Measurements from ENCODE around the gene SPATS1. TPM values are rescaled to one million over a fixed set of nuclear protein-coding genes. Genes with fewer than 3 reads are reported as not detected.
"Not testable (repeated sequence)": the region's sequence is repeated elsewhere in the genome, so short reads cannot be mapped to it uniquely, and the experiment has no call there.

SPATS1 gene
- total and polyA plus RNA-seq, 11 donors: not detected

DNA sequence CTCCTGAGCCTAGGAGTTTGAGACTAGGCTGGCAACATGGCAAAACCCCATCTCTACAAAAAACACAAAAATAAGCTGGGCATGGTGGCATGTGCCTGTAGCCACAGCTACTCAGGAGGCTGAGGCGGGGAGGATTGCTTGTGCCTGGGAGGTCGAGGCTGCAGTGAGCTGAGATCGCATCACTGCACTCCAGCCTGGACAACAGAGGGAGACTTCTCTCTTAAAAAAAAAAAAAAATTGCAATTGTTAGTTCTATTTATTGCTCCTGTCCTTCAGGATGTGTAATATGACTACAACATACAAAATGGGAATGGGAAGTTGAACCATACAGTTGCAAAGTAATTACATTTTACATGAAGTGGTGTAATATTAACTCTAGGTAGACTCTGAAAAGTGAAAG lies 21.2 kb upstream of the SPATS1 start:
- no peak overlapping the region for H3K4me3 ChIP-seq
- TF ChIP-seq CTCF (IDR thresholded peaks at IDR 0.05) (no peak), POLR2A (IDR thresholded peaks at IDR 0.05) (no peak)
- intact Hi-C loops (cut with DNase I): no loop called here
- WGBS, 4 donors: 80 to 87% (median 85%) methylated on average over 3 of the region's 3 CpGs
- no peak for DNase-seq
- ATAC-seq: no peak
- no peaks in the 10 kb centered on the region for H3K9me3 ChIP-seq
- H3K27me3 ChIP-seq: peaks cover 0 to 21% (median 3%) of the 10 kb centered on the region in 9 donors
- H3K4me1 ChIP-seq: no peaks in the 10 kb centered on the region
- no peak overlapping the region for H3K27ac ChIP-seq
- H3K36me3 ChIP-seq: no peaks in the 10 kb centered on the region

- no peak overlapping the region for H3K27ac ChIP-seq
- no peak for DNase-seq
- ATAC-seq: no peak
- H3K36me3 ChIP-seq: no peaks in the 10 kb centered on the region
- H3K27me3 ChIP-seq: peaks cover 0 to 45% (median 10%) of the 10 kb centered on the region in 9 donors
- no peaks in the 10 kb centered on the region for H3K9me3 ChIP-seq
- TF ChIP-seq POLR2A (IDR thresholded peaks at IDR 0.05) (no peak), CTCF (IDR thresholded peaks at IDR 0.05) (no peak)
- no peaks in the 10 kb centered on the region for H3K4me1 ChIP-seq
- H3K4me3 ChIP-seq: no peak overlapping the region
- intact Hi-C loops (cut with DNase I): no loop called here
These were observed 15.4 kb upstream of the SPATS1 start for GRCh38 chr6:44327096-44327495.

- WGBS, 4 donors: 67 to 82% (median 80%) methylated on average over 2 of the region's 2 CpGs
- no peak for DNase-seq
- no peak for TF ChIP-seq POLR2A (IDR thresholded peaks at IDR 0.05)
- TF ChIP-seq CTCF (IDR thresholded peaks at IDR 0.05): no peak
- no peak overlapping the region for H3K27ac ChIP-seq
- no peaks in the 10 kb centered on the region for H3K9me3 ChIP-seq
- ATAC-seq: no peak
- H3K27me3 ChIP-seq: peaks cover 0 to 50% (median 10%) of the 10 kb centered on the region in 9 donors
- H3K4me3 ChIP-seq: no peak overlapping the region
- no peaks in the 10 kb centered on the region for H3K36me3 ChIP-seq
- intact Hi-C loops (cut with DNase I): no loop called here
- no peaks in the 10 kb centered on the region for H3K4me1 ChIP-seq
These were observed 14.7 kb upstream of the SPATS1 start for GRCh38 chr6:44327760-44328159.

- 30 to 39% (median 34%) methylated on average over 7 of the region's 9 CpGs for WGBS, 4 donors
- H3K4me3 ChIP-seq; H3K9me3 ChIP-seq; ATAC-seq; intact Hi-C loops (cut with DNase I); H3K36me3 ChIP-seq; DNase-seq; H3K27ac ChIP-seq; H3K4me1 ChIP-seq: not testable (repeated sequence)
- peaks cover 0 to 47% (median 10%) of the 10 kb centered on the region in 9 donors for H3K27me3 ChIP-seq
These were observed 14.2 kb upstream of the SPATS1 start for GRCh38 chr6:44328203-44328602.

- no peak overlapping the region for H3K27ac ChIP-seq
- no peak for ATAC-seq
- 67 to 71% (median 69%) methylated on average over 5 of the region's 5 CpGs for WGBS, 4 donors
- no peaks in the 10 kb centered on the region for H3K4me1 ChIP-seq
- no peak for DNase-seq
- no peak overlapping the region for H3K4me3 ChIP-seq
- no peak for TF ChIP-seq POLR2A (IDR thresholded peaks at IDR 0.05)
- no peak for TF ChIP-seq CTCF (IDR thresholded peaks at IDR 0.05)
- no peaks in the 10 kb centered on the region for H3K36me3 ChIP-seq
- peaks cover 0 to 47% (median 10%) of the 10 kb centered on the region in 9 donors for H3K27me3 ChIP-seq
- no peaks in the 10 kb centered on the region for H3K9me3 ChIP-seq
- intact Hi-C loops (cut with DNase I): loop anchor here in 5 of 10 donors (10.0 kb wide), 4 partner anchors 155 to 225 kb away; partner anchors contain the start of gene CAPN11 (in 1 of the 5)
These were observed 12.6 kb upstream of the SPATS1 start for GRCh38 chr6:44329858-44330257.

All from heart left ventricle (tissue), 16 donors.